ENCODE measurements around the gene STX8. TPM values are rescaled to one million over a fixed set of nuclear protein-coding genes. Genes with fewer than 3 reads are reported as not detected.

The STX8 gene
- total RNA-seq, 1 experiment from 2014 or later: 69.9 TPM

- DNase-seq (ENCODE audit: low spot score): no peak
Measured at GRCh38 chr17:9298135-9298534, 277.5 kb downstream of the STX8 start.

- no peak for DNase-seq (ENCODE audit: low spot score)
Measured at GRCh38 chr17:9294661-9295210, 280.9 kb downstream of the STX8 start.

- DNase-seq (ENCODE audit: low spot score): no peak
Measured at GRCh38 chr17:9292561-9292941, 283.1 kb downstream of the STX8 start.

- DNase-seq (ENCODE audit: low spot score): peak; percentile 11
Measured at GRCh38 chr17:9291912-9292560, 283.6 kb downstream of the STX8 start.

- DNase-seq (ENCODE audit: low spot score): no peak
Measured at GRCh38 chr17:9290226-9290613, 285.4 kb downstream of the STX8 start.

GRCh38 chr17:9287306-9287705 is 288.3 kb downstream of the STX8 start:
- no peak for DNase-seq (ENCODE audit: low spot score)

- no peak for DNase-seq (ENCODE audit: low spot score)
Measured at GRCh38 chr17:9286434-9286833, 289.2 kb downstream of the STX8 start.

GRCh38 chr17:9285602-9286427 is 289.8 kb downstream of the STX8 start:
- no peak for DNase-seq (ENCODE audit: low spot score)

GRCh38 chr17:9284884-9285283 is 290.7 kb downstream of the STX8 start:
- no peak for DNase-seq (ENCODE audit: low spot score)

GRCh38 chr17:9283909-9284308 is 291.7 kb downstream of the STX8 start:
- DNase-seq (ENCODE audit: low spot score): no peak

GRCh38 chr17:9279893-9280292 is 295.7 kb downstream of the STX8 start:
- DNase-seq (ENCODE audit: low spot score): no peak

- no peak for DNase-seq (ENCODE audit: low spot score)
Measured at GRCh38 chr17:9274973-9275372, 300.6 kb downstream of the STX8 start.

GRCh38 chr17:9273428-9274391 is 301.9 kb downstream of the STX8 start:
- no peak for DNase-seq (ENCODE audit: low spot score)

GRCh38 chr17:9272501-9273200 is 303.0 kb downstream of the STX8 start:
- no peak for DNase-seq (ENCODE audit: low spot score)

GRCh38 chr17:9271989-9272388 is 303.6 kb downstream of the STX8 start:
- no peak for DNase-seq (ENCODE audit: low spot score)

- DNase-seq (ENCODE audit: low spot score): no peak
Measured at GRCh38 chr17:9270921-9271320, 304.7 kb downstream of the STX8 start.

GRCh38 chr17:9269350-9270035 is 306.1 kb downstream of the STX8 start:
- DNase-seq (ENCODE audit: low spot score): no peak

GRCh38 chr17:9268546-9268945 is 307.1 kb downstream of the STX8 start:
- DNase-seq (ENCODE audit: low spot score): no peak

GRCh38 chr17:9266697-9267117 is 308.9 kb downstream of the STX8 start:
- DNase-seq (ENCODE audit: low spot score): no peak

- no peak for DNase-seq (ENCODE audit: low spot score)
Measured at GRCh38 chr17:9266031-9266680, 309.5 kb downstream of the STX8 start.

All from H4 (cell line).